ENCODE data around the gene SLC7A6. TPM values are rescaled to one million over a fixed set of nuclear protein-coding genes. Genes with fewer than 3 reads are reported as not detected.
A peak's percentile ranks its signal among the peaks of the same experiment; 100 is the strongest.

SLC7A6 gene
- total RNA-seq, 1 donor from 2014 or later, result 47.3 TPM

GRCh38 chr16:68275611-68276191, 11.4 kb downstream of the SLC7A6 start:
- Mint-ChIP-seq H3K27me3 (no peaks in the 10 kb centered on the region), H3K9me3 (no peaks in the 10 kb centered on the region), H3K4me1 (ENCODE audit: unreplicated experiment) (peaks cover 8% of the 10 kb centered on the region), H3K36me3 (peaks cover 8% of the 10 kb centered on the region), H3K27ac (peak overlapping the region; percentile 55), H3K4me3 (peak overlapping the region; percentile 11)
- no peak for DNase-seq (ENCODE audit: extremely low spot score, unreplicated experiment)
- TF ChIP-seq CTCF (conservative IDR thresholded peaks at IDR 0.05), result no peak

DNA sequence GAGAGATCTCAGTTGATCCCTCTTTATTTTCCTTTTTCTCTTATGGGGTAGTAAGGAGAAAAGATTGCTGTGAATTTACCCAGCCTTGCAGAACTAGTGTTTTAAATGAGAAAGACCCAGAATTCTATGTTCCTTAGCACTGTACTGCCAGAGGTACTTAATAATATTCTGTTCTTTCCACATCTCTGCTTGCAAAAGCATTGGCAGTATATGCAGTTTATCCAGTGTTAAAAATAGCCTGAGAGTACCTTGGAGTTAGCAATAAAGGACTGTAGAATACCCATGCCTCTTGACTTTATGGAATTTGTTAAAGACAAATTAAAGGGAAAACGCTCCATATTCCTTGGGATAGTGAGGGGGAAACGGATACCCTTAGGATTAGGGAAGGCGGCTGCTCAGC, 11.9 kb downstream of the SLC7A6 start:
- no peak overlapping the region for H3K4me3 Mint-ChIP-seq
- peak overlapping the region; percentile 55 for H3K27ac Mint-ChIP-seq
- TF ChIP-seq CTCF (conservative IDR thresholded peaks at IDR 0.05), result no peak
- no peaks in the 10 kb centered on the region for H3K9me3 Mint-ChIP-seq
- DNase-seq (ENCODE audit: extremely low spot score, unreplicated experiment), result no peak
- peaks cover 8% of the 10 kb centered on the region for H3K4me1 Mint-ChIP-seq (ENCODE audit: unreplicated experiment)
- no peaks in the 10 kb centered on the region for H3K27me3 Mint-ChIP-seq
- peaks cover 8% of the 10 kb centered on the region for H3K36me3 Mint-ChIP-seq

DNA sequence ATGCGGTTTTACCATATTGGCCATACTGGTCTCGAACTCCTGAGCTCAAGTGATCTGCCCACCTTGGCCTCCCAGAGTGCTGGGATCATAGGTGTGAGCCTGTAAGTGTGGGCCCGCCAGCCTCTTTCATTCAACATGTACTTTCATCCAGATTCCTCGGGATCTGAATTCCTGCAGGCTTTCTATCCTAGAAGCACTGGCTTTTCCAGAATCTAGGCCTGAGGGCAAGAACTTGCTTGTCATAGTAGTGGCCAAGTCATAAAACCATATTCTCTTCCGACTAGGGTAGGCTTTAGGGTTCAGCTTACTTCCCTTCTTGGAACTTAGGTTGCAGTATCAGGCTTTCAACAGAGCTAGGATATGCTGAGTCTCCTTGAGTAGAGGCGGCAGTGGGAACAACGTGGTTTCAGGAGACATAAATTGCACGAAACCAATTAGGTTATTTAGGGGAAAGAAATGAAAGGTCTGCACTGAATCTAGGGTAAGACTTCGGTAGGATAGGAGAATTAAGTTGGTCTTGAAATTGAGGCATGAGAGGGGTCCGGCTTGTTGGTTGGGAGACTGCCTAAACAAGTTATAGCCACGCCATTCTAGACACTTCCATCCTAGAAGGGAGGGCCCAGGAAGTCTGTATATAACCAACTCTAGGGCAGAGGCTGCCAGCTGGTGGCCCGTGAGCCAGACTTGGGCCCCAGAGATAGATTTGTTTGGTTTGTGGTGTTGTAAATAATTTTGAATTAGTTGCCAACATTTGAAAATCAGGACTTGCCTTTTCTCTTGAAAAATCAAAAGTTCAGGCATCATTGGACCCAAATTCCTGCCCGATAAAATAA, 15.6 kb downstream of the SLC7A6 start:
- DNase-seq (ENCODE audit: extremely low spot score, unreplicated experiment), result no peak
- Mint-ChIP-seq H3K36me3 (peaks cover 10% of the 10 kb centered on the region), H3K9me3 (no peaks in the 10 kb centered on the region), H3K4me3 (no peak overlapping the region), H3K4me1 (ENCODE audit: unreplicated experiment) (peaks cover 12% of the 10 kb centered on the region), H3K27me3 (no peaks in the 10 kb centered on the region), H3K27ac (no peak overlapping the region)
- no peak for TF ChIP-seq CTCF (conservative IDR thresholded peaks at IDR 0.05)

DNA sequence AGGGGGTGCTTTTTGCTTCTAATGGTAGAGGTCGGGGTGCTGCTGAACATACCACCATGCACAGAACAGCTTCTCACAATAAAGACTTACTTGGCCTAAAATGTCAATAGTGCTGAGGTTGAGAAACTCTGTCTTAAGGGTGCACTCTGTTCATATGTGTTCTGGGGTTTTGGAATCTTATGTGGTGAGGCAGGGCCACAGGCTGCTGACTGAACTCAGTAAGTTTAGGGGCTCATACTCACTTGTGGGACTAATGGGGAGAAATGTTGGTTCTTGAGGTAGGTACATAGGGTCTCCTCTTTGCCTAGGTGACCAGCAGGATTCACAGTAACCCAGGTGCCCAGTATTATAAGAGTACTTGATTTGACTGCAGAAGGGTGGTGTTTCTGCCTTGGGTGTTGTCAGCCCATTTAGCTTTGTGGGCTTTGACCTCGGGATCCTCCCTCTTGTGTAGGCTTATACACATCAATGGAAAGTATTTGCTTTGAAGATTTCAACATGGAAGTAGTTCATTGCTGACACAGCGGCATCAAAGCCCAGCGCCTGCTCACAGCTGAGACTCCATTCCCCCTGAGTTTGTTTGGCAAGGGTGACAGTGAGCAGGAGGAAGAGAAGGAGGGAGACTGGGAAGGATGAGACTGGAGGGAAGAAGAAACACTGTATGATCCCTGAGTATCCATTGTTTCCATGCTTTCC, 17.2 kb downstream of the SLC7A6 start:
- no peak overlapping the region for H3K27ac Mint-ChIP-seq
- no peak for TF ChIP-seq CTCF (conservative IDR thresholded peaks at IDR 0.05)
- H3K4me3 Mint-ChIP-seq, result no peak overlapping the region

GRCh38 chr16:68282064-68282452, 17.7 kb downstream of the SLC7A6 start:
- Mint-ChIP-seq H3K4me3 (no peak overlapping the region), H3K27me3 (no peaks in the 10 kb centered on the region), H3K9me3 (no peaks in the 10 kb centered on the region), H3K27ac (no peak overlapping the region), H3K4me1 (ENCODE audit: unreplicated experiment) (peaks cover 5% of the 10 kb centered on the region), H3K36me3 (peaks cover 17% of the 10 kb centered on the region)
- no peak for DNase-seq (ENCODE audit: extremely low spot score, unreplicated experiment)
- no peak for TF ChIP-seq CTCF (conservative IDR thresholded peaks at IDR 0.05)

More for the DNA sequence above, 17.2 kb downstream of the SLC7A6 start:
- DNase-seq (ENCODE audit: extremely low spot score, unreplicated experiment), result no peak
- Mint-ChIP-seq H3K4me1 (ENCODE audit: unreplicated experiment) (peaks cover 5% of the 10 kb centered on the region), H3K36me3 (peaks cover 15% of the 10 kb centered on the region), H3K9me3 (no peaks in the 10 kb centered on the region), H3K27me3 (no peaks in the 10 kb centered on the region)

Data from type B pancreatic cell (in vitro differentiated cells).